Endothelial cell of umbilical vein (primary cell): Measurements from ENCODE around the gene NLRP11. TPM values are rescaled to one million over a fixed set of nuclear protein-coding genes. Genes with fewer than 3 reads are reported as not detected.

Source experiments
- BruUV-seq: library from RNA; stranded (reverse); fragments of 400-500 nt; replicated peaks from 2 replicates; lab custom pipeline; 2021; lab: Mats Ljungman, UMichigan
- CTCF ChIA-PET: fragments of 300-600, 350-600 bp; sonication (Branson Sonifier 250); formaldehyde crosslinking; loops from one replicate; lab custom pipeline; 2021; ENCODE audit warnings: antibody characterized with exemption, inconsistent platforms; lab: Charles Lee
- POLR2A ChIA-PET: fragments of 300-600, 350-600 bp; sonication (Branson Sonifier 250); formaldehyde crosslinking; loops from one replicate; lab custom pipeline; 2021; ENCODE audit warnings: antibody characterized with exemption, inconsistent platforms; lab: Charles Lee
- DNase-seq: peaks from one replicate; pipeline ENCODE4 v3.0.0-alpha.2; 2011; ENCODE audit warnings: low read depth, low spot score
- FAIRE-seq: peaks from 2 replicates; lab custom pipeline; 2011; peaks lifted over from hg19 to GRCh38; lab: Jason Lieb, UNC
- H2AFZ ChIP-seq: 2 replicates; pipeline ENCODE4 v1.6.0; 2012; ENCODE audit warnings: low read depth, low read length, control low read depth, inconsistent platforms
- H3K27ac ChIP-seq: 2 replicates; pipeline ENCODE4 v1.5.1; 2011; ENCODE audit warnings: low read depth, mild to moderate bottlenecking, control low read depth, low read length, moderate library complexity; ENCODE audit not compliant: insufficient read depth
- H3K27me3 ChIP-seq, 2 experiments: 2 replicates each; pipeline versions ENCODE4 v1.6.0 to v1.6.1; 2011; ENCODE audit warnings: low read length in 2 of 2, mixed read lengths in 1 of 2; ENCODE audit not compliant: control insufficient read depth in 2 of 2, insufficient read depth in 2 of 2
- H3K36me3 ChIP-seq, 2 experiments: 2 replicates in 1 of 2; 3 replicates in 1 of 2; pipeline ENCODE4 v1.5.1; 2011; ENCODE audit warnings: low read length in 2 of 2, mild to moderate bottlenecking in 1 of 2, moderate library complexity in 1 of 2; ENCODE audit not compliant: control insufficient read depth in 2 of 2, insufficient read depth in 2 of 2; ENCODE audit errors: extremely low read depth in 1 of 2
- H3K4me1 ChIP-seq: 3 replicates; pipeline ENCODE4 v1.5.1; 2011; ENCODE audit warnings: mild to moderate bottlenecking, low read length; ENCODE audit not compliant: control insufficient read depth, insufficient read depth; ENCODE audit errors: extremely low read depth
- H3K4me2 ChIP-seq: 2 replicates; pipeline ENCODE4 v1.6.1; 2011; ENCODE audit warnings: low read length, control low read depth, mixed read lengths; ENCODE audit not compliant: insufficient read depth
- H3K4me3 ChIP-seq, 3 experiments: fragments of 200-600 bp in 1 of 3; sonication (generic), shearing (Covaris generic) in 1 of 3; replicated peaks in 1 of 3; 2 replicates each; pipeline ENCODE4 v1.5.1; 2011 to 2016; ENCODE audit warnings: control low read depth in 3 of 3, low read length in 3 of 3, mild to moderate bottlenecking in 2 of 3, inconsistent platforms in 1 of 3, low read depth in 1 of 3, moderate library complexity in 1 of 3; ENCODE audit not compliant: insufficient read depth in 1 of 3
- H3K79me2 ChIP-seq: 2 replicates; pipeline ENCODE4 v1.6.0; 2012; ENCODE audit warnings: low read length, inconsistent platforms; ENCODE audit not compliant: control insufficient read depth, insufficient read depth
- H3K9ac ChIP-seq: replicated peaks from 2 replicates; pipeline ENCODE3; 2011; ENCODE audit warnings: low read length, control low read depth; ENCODE audit not compliant: insufficient read depth; ENCODE audit errors: extremely low read depth
- H3K9me1 ChIP-seq: replicated peaks from 3 replicates; pipeline ENCODE4 v1.6.0; 2011; ENCODE audit warnings: mild to moderate bottlenecking, low read length; ENCODE audit not compliant: control insufficient read depth, insufficient read depth; ENCODE audit errors: extremely low read depth
- H3K9me3 ChIP-seq: replicated peaks from 2 replicates; pipeline ENCODE4 v1.5.1; 2012; ENCODE audit warnings: low read length, inconsistent platforms; ENCODE audit not compliant: control insufficient read depth, insufficient read depth
- H4K20me1 ChIP-seq: replicated peaks from 2 replicates; pipeline ENCODE3; 2011; ENCODE audit warnings: mild to moderate bottlenecking, low read length; ENCODE audit not compliant: control insufficient read depth, insufficient read depth; ENCODE audit errors: extremely low read depth
- CTCF ChIP-seq, 2 donors: IDR thresholded peaks; 1 replicate in 1 of 2; 2 replicates in 1 of 2; pipeline ENCODE4 v1.5.1; 2011; ENCODE audit warnings: low read length in 2 of 2, mild to moderate bottlenecking in 2 of 2, moderate library complexity in 2 of 2, control low read depth in 1 of 2, inconsistent platforms in 1 of 2, low read depth in 1 of 2; ENCODE audit not compliant: insufficient read depth in 1 of 2; ENCODE audit errors: extremely low read depth in 1 of 2
- FOS ChIP-seq: IDR thresholded peaks from 2 replicates; pipeline ENCODE4 v1.6.1; 2011; ENCODE audit warnings: mild to moderate bottlenecking, low read length, moderate library complexity, borderline replicate concordance; ENCODE audit not compliant: insufficient read depth
- GATA2 ChIP-seq: IDR thresholded peaks from 2 replicates; pipeline ENCODE4 v1.7.0; 2011; ENCODE audit warnings: low read depth, mild to moderate bottlenecking, moderate library complexity, mixed read lengths, low read length; ENCODE audit not compliant: insufficient read length, insufficient read depth
- JUN ChIP-seq: IDR thresholded peaks from 2 replicates; pipeline ENCODE4 v1.6.1; 2011; ENCODE audit warnings: borderline replicate concordance, low read depth; ENCODE audit not compliant: insufficient read length, insufficient read depth
- MYC ChIP-seq: IDR thresholded peaks from one replicate; pipeline ENCODE4 v1.6.1; 2011; ENCODE audit warnings: mild to moderate bottlenecking, low read depth, low read length
- POLR2A ChIP-seq: IDR thresholded peaks from 2 replicates; pipeline ENCODE4 v1.6.1; 2012; ENCODE audit warnings: low read depth, mild to moderate bottlenecking, control low read depth, low read length
- POLR2AphosphoS5 ChIP-seq: IDR thresholded peaks from 2 replicates; pipeline ENCODE4 v1.6.1; 2012; ENCODE audit warnings: low read depth, mild to moderate bottlenecking, control low read depth, low read length, moderate library complexity; ENCODE audit not compliant: insufficient read depth
- dilution Hi-C: fragments of 300-500 bp; cut with MboI; formaldehyde crosslinking; loops from one replicate; pipeline ENCODE4 v1.15.0; 2019; ENCODE audit warnings: low sequenced_read_pairs; ENCODE audit not compliant: extremely low pct_ligation_motif_present
- intact Hi-C: fragments of 100-400 bp; cut with micrococcal nuclease; formaldehyde crosslinking; loops from one replicate; pipeline ENCODE4 v1.10.0; 2022
- polyA plus RNA-seq, 4 experiments: library from polyadenylated mRNA; depleted of rRNA in 3 of 4; stranded (reverse) in 3 of 4; unstranded in 1 of 4; fragments of >200 nt; gene quantifications; 2 replicates each; pipeline versions ENCODE4 v1.2.1 to v1.2.3, GENCODE V29; 2011 to 2012; ENCODE audit warnings: missing spikeins in 1 of 4
- total RNA-seq: library from RNA; stranded (reverse); gene quantifications from 2 replicates; pipeline ENCODE4 v1.2.3, GENCODE V29; 2021
- TF ChIP-seq, protein P1 (sequence below): IDR thresholded peaks from 2 replicates; pipeline ENCODE4 v1.6.1; 2011; ENCODE audit not compliant: insufficient read depth, insufficient read length

NLRP11 gene
- total and polyA plus RNA-seq, 2 donors (not counting 3 experiments of a cell fraction or from before 2014, with no cell fraction given), result not detected

DNA sequence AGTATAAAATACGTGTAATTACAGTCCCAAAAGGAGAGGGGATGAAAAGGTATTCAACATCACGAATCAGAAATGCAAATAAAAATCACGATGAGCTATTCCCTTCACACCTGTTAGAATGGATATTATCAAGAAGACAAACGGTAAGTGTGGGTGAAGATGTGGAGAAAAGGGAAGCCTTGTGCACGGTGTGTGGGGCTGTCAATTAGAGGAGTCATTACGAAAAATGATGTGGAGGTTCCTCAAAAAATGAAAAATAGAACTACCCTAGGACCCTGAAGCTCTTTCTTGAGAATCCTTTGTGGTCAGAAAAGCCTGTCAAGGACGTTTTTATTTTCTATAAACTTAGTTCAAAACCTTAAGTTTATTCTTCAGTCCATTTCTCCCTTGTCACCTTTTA lies 19.4 kb downstream of the NLRP11 start:
- no peaks in the 10 kb centered on the region for H3K27me3 ChIP-seq
- H3K27ac ChIP-seq, result no peak overlapping the region
- TF ChIP-seq POLR2A (no peak), CTCF (IDR thresholded peaks at IDR 0.05; ENCODE audit: extremely low read depth in 1 of 2, insufficient read depth in 1 of 2, low read depth in 1 of 2, low read length in 2 of 2) (no peak), MYC (no peak), FOS (no peak), JUN (no peak), POLR2AphosphoS5 (no peak), GATA2 (no peak)
- TF ChIP-seq, protein P1, sequence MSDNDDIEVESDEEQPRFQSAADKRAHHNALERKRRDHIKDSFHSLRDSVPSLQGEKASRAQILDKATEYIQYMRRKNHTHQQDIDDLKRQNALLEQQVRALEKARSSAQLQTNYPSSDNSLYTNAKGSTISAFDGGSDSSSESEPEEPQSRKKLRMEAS, result no peak
- H3K4me3 ChIP-seq, result no peak overlapping the region
- DNase-seq (no peak), FAIRE-seq (no peak)
- no peaks in the 10 kb centered on the region for H3K9me3 ChIP-seq
- CTCF ChIA-PET, result interaction anchor here (6.8 kb wide), 1 partner anchor 180 kb away, joined by 86 read pairs; no protein-coding TSS in a partner anchor
- H3K36me3 ChIP-seq, result no peaks in the 10 kb centered on the region
- intact Hi-C loops (no loop called here), dilution Hi-C loops (no loop called here)
- H4K20me1 ChIP-seq, result no peaks in the 10 kb centered on the region
- POLR2A ChIA-PET, result no interaction called here
- no peaks in the 10 kb centered on the region for H3K79me2 ChIP-seq
- H3K4me2 ChIP-seq, result no peak overlapping the region
- H3K4me1 ChIP-seq, result no peaks in the 10 kb centered on the region
- H3K9ac ChIP-seq, result no peak overlapping the region
- no peaks in the 10 kb centered on the region for H3K9me1 ChIP-seq
- no peak overlapping the region for H2AFZ ChIP-seq
- no TSS peak for BruUV-seq
